A549 (cell line): ENCODE results near the gene GATAD2A. TPM values are rescaled to one million over a fixed set of nuclear protein-coding genes. Genes with fewer than 3 reads are reported as not detected.

Source experiments
- ATAC-seq, 2 experiments: fragments of 200-7000 bp in 1 of 2; fragments of >200 bp in 1 of 2; cut with Nextera tagmentation in 1 of 2; cut with Tn5 transposase in 1 of 2; 3 replicates each; pipeline versions ENCODE4 v1.8.0 to v1.9.1; 2018 to 2020; ENCODE audit warnings: mild to moderate bottlenecking in 1 of 2, moderate library complexity in 1 of 2
- CTCF ChIA-PET: fragments of 300-600 bp; sonication (Branson Sonifier 250); formaldehyde crosslinking; extraction: SDS; loops from one replicate; lab custom pipeline; 2021; ENCODE audit warnings: antibody characterized with exemption, inconsistent platforms; lab: Yijun Ruan, JAX
- POLR2A ChIA-PET: fragments of 350-600 bp; formaldehyde crosslinking; extraction: SDS; loops from one replicate; lab custom pipeline; 2021; ENCODE audit warnings: antibody characterized with exemption, inconsistent platforms; lab: Yijun Ruan, JAX
- DNase-seq, 2 experiments: peaks; one replicate each; pipeline versions ENCODE4 v3.0.0 to v3.0.0-alpha.2; 2011 to 2016; ENCODE audit warnings: low read depth in 1 of 2, low spot score in 1 of 2
- FAIRE-seq: peaks from 2 replicates; lab custom pipeline; 2011; peaks lifted over from hg19 to GRCh38; lab: Jason Lieb, UNC
- H3K27ac ChIP-seq, 2 experiments: fragments of >200 bp; sonication (Bioruptor Twin); formaldehyde crosslinking; 3 replicates each; pipeline ENCODE4 v1.5.1; 2016 to 2017
- H3K4me1 ChIP-seq: fragments of >200 bp; sonication (Bioruptor Twin); formaldehyde crosslinking; 3 replicates; pipeline ENCODE4 v1.6.1; 2016
- H3K4me2 ChIP-seq: fragments of >200 bp; sonication (Bioruptor Twin); formaldehyde crosslinking; 3 replicates; pipeline ENCODE4 v1.6.1; 2016
- H3K4me3 ChIP-seq: fragments of >200 bp; sonication (Bioruptor Twin); formaldehyde crosslinking; 3 replicates; pipeline ENCODE4 v1.5.1; 2016
- H3K9me3 ChIP-seq: fragments of >200 bp; sonication (Bioruptor Twin); formaldehyde crosslinking; 3 replicates; pipeline ENCODE4 v1.6.1; 2016
- BHLHE40 ChIP-seq: IDR thresholded peaks from 2 replicates; pipeline ENCODE4 v1.6.1; 2012; ENCODE audit warnings: low read depth, low read length, inconsistent platforms
- CEBPB ChIP-seq, 2 experiments: fragments of >200 bp in 1 of 2; sonication (Bioruptor Twin) in 1 of 2; formaldehyde crosslinking in 1 of 2; IDR thresholded peaks; 2 replicates each; pipeline ENCODE4 v1.6.1; 2012 to 2016
- EHMT2 ChIP-seq: fragments of 200-600 bp; sonication (generic); IDR thresholded peaks from 2 replicates; pipeline ENCODE4 v1.6.1; 2016; ENCODE audit warnings: antibody characterized with exemption, low read depth, mild to moderate bottlenecking, moderate library complexity
- FOXS1 ChIP-seq: fragments of 250-450 bp; sonication (Bioruptor Pico); IDR thresholded peaks from 2 replicates; pipeline ENCODE4 v1.5.0; 2020; ENCODE audit warnings: mild to moderate bottlenecking, moderate library complexity
- GATA3 ChIP-seq: IDR thresholded peaks from 2 replicates; pipeline ENCODE4 v1.6.1; 2012; ENCODE audit warnings: borderline replicate concordance
- JUN ChIP-seq, 2 experiments: fragments of >200 bp; sonication (Bioruptor Twin); formaldehyde crosslinking; IDR thresholded peaks; 2 replicates in 1 of 2; 3 replicates in 1 of 2; pipeline ENCODE4 v1.6.1; 2016 to 2017
- JUNB ChIP-seq: fragments of >200 bp; sonication (Bioruptor Twin); formaldehyde crosslinking; IDR thresholded peaks from 2 replicates; pipeline ENCODE4 v1.6.1; 2016
- KDM1A ChIP-seq: fragments of 200-600 bp; sonication (generic); IDR thresholded peaks from 2 replicates; pipeline ENCODE4 v1.6.1; 2016; ENCODE audit warnings: low read depth, mild to moderate bottlenecking
- KDM5A ChIP-seq: fragments of 200-600 bp; sonication (generic); IDR thresholded peaks from 2 replicates; pipeline ENCODE4 v1.6.1; 2016; ENCODE audit warnings: antibody characterized with exemption, mild to moderate bottlenecking
- MAFK ChIP-seq: fragments of 450-650 bp; IDR thresholded peaks from 2 replicates; pipeline ENCODE4 v1.6.1; 2014; ENCODE audit not compliant: partially characterized antibody
- POLR2A ChIP-seq: IDR thresholded peaks from 2 replicates; pipeline ENCODE4 v1.6.1; 2012; ENCODE audit warnings: mild to moderate bottlenecking, low read length
- RAD21 ChIP-seq, 2 experiments: fragments of >200 bp in 1 of 2; sonication (Bioruptor Twin) in 1 of 2; formaldehyde crosslinking in 1 of 2; IDR thresholded peaks in 1 of 2; conservative IDR thresholded peaks in 1 of 2; 2 replicates in 1 of 2; 3 replicates in 1 of 2; pipeline ENCODE4 v1.6.1; 2012 to 2018; ENCODE audit warnings: inconsistent platforms in 1 of 2
- RARB ChIP-seq: fragments of 250-450 bp; sonication (Bioruptor Pico); IDR thresholded peaks from 2 replicates; pipeline ENCODE4 v1.8.0; 2021; ENCODE audit warnings: mild to moderate bottlenecking, moderate library complexity
- SMC3 ChIP-seq: fragments of >200 bp; sonication (Bioruptor Twin); formaldehyde crosslinking; IDR thresholded peaks from 3 replicates; pipeline ENCODE4 v1.6.1; 2018; ENCODE audit warnings: inconsistent platforms
- SREBF2 ChIP-seq: fragments of 450-650 bp; IDR thresholded peaks from 2 replicates; pipeline ENCODE4 v1.6.1; 2014; ENCODE audit warnings: mild to moderate bottlenecking, moderate library complexity
- TFCP2L1 ChIP-seq: fragments of 250-450 bp; sonication (Bioruptor Pico); IDR thresholded peaks from 2 replicates; pipeline ENCODE4 v1.5.0; 2021; ENCODE audit warnings: mild to moderate bottlenecking
- USF2 ChIP-seq: fragments of 450-650 bp; IDR thresholded peaks from 2 replicates; pipeline ENCODE4 v1.6.1; 2014; ENCODE audit warnings: antibody characterized with exemption
- ZC3H11A ChIP-seq: fragments of 450-650 bp; IDR thresholded peaks from 2 replicates; pipeline ENCODE4 v1.6.1; 2014; ENCODE audit warnings: antibody characterized with exemption, mild to moderate bottlenecking
- ZFP36 ChIP-seq: fragments of 450-650 bp; IDR thresholded peaks from 2 replicates; pipeline ENCODE4 v1.6.1; 2014; ENCODE audit warnings: borderline replicate concordance; ENCODE audit not compliant: partially characterized antibody
- ZNF302 ChIP-seq: fragments of 250-450 bp; sonication (Bioruptor Pico); IDR thresholded peaks from 2 replicates; pipeline ENCODE4 v1.9.0; 2021; ENCODE audit warnings: inconsistent platforms, mild to moderate bottlenecking, moderate library complexity
- WGBS: methylation state at CpG from one replicate; pipeline ENCODE4 v1.1.6; 2017; ENCODE audit errors: missing lambda C conversion rate; 5-methylcytosine and 5-hydroxymethylcytosine counted together
- polyA plus RNA-seq, 4 experiments: library from polyadenylated mRNA; depleted of rRNA in 3 of 4; stranded (reverse); fragments of >200 nt; fragmentation: RNase III in 1 of 4; extraction: RNeasy Plus Mini Kit Qiagen cat#74134 plus additional on column Dnase treatment in 1 of 4; gene quantifications; 2 replicates in 3 of 4; 3 replicates in 1 of 4; pipeline ENCODE4 v1.2.3, GENCODE V29; 2011 to 2017
- TF ChIP-seq, protein P1 (sequence below): fragments of >200 bp; sonication (Bioruptor Twin); formaldehyde crosslinking; IDR thresholded peaks from 3 replicates; pipeline ENCODE4 v1.6.1; 2016
- TF ChIP-seq, protein P2 (sequence below): fragments of >200 bp; sonication (Bioruptor Twin); formaldehyde crosslinking; IDR thresholded peaks from 2 replicates; pipeline ENCODE4 v1.6.1; 2016

The GATAD2A gene
- polyA plus RNA-seq, 2 of the 4 experiments (the other 2 are of a cell fraction), result 25.2 to 28.9 TPM

- Histone ChIP-seq H3K9me3 (no peaks in the 10 kb centered on the region), H3K4me2 (no peak overlapping the region), H3K27ac (no peak overlapping the region), H3K4me3 (no peak overlapping the region), H3K4me1 (no peaks in the 10 kb centered on the region)
- ChIA-PET CTCF (interaction anchor here (1.7 to 12.3 kb wide), 2 partner anchors 8 to 17 kb away, joined by 5 to 79 read pairs; partner anchors contain the start of gene YJEFN3), POLR2A (no interaction called here)
- DNase-seq (no peak), ATAC-seq (no peak; a peak in 1 of 6 replicates), FAIRE-seq (no peak)
- 68% methylated on average over 3 of the region's 19 CpGs for WGBS
- TF ChIP-seq EHMT2 (no peak), SMC3 (no peak), ZNF302 (CRISPR knock-in tag) (no peak), SREBF2 (no peak), GATA3 (no peak), KDM1A (no peak), POLR2A (no peak), MAFK (no peak), JUN (IDR thresholded peaks at IDR 0.05) (no peak)
- TF ChIP-seq, protein P1, sequence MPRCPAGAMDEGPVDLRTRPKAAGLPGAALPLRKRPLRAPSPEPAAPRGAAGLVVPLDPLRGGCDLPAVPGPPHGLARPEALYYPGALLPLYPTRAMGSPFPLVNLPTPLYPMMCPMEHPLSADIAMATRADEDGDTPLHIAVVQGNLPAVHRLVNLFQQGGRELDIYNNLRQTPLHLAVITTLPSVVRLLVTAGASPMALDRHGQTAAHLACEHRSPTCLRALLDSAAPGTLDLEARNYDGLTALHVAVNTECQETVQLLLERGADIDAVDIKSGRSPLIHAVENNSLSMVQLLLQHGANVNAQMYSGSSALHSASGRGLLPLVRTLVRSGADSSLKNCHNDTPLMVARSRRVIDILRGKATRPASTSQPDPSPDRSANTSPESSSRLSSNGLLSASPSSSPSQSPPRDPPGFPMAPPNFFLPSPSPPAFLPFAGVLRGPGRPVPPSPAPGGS, result no peak
Observed at GRCh38 chr19:19546751-19547162, 141.3 kb downstream of the GATAD2A start.

DNA sequence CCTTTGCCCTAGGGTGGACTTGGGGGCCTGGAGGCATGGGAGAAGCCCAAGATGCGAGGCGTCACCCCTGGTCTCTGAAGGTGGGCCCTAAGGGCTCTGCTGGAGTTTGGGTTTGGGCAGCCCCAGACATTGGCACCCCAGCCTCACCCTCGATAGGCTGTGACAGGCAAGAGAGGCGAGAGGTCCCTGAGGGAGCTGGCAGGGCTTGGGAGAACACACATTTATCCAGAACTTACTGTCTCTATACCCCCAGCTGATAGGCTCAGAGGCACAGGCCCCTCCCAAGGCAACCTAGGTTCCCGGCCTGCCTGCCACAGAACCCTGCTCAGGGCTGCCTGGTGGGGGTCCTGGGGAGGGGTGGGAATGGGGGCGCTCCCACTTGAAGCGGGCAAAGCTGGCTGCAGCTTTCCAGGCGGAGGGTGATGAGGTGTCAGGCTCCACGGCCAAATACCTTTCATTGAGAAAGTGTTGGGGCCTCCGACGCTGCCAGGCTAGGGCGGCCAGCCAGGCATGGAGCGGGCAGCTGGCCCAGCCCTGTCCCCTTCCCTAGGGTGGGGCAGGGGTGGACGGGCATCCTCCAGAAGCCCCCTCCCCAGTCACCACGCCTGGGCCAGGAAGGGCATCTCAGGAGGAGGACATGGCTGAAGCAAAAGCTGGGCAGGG, 142.3 kb downstream of the GATAD2A start:
- Histone ChIP-seq H3K27ac (no peak overlapping the region), H3K4me2 (no peak overlapping the region), H3K4me1 (no peaks in the 10 kb centered on the region), H3K9me3 (no peaks in the 10 kb centered on the region), H3K4me3 (no peak overlapping the region)
- FAIRE-seq (no peak), DNase-seq (no peak), ATAC-seq (no peak)
- ChIA-PET POLR2A (interaction anchor here (0.5 kb wide), 1 partner anchor 17 kb away, joined by 3 read pairs; no protein-coding TSS in a partner anchor), CTCF (interaction anchor here (0.8 to 12.3 kb wide), 2 partner anchors 18 to 62 kb away, joined by 3 to 79 read pairs; partner anchors contain the start of gene YJEFN3)
- no peak for TF ChIP-seq JUN (IDR thresholded peaks at IDR 0.05)
- no peak for TF ChIP-seq FOXS1 (CRISPR knock-in tag)
- no peak for TF ChIP-seq BHLHE40
- no peak for TF ChIP-seq RAD21 (conservative IDR thresholded peaks at IDR 0.05 in 1 of 2, IDR thresholded peaks at IDR 0.05 in 1 of 2)
- no peak for TF ChIP-seq ZFP36
- no peak for TF ChIP-seq MAFK
- TF ChIP-seq, protein P2, sequence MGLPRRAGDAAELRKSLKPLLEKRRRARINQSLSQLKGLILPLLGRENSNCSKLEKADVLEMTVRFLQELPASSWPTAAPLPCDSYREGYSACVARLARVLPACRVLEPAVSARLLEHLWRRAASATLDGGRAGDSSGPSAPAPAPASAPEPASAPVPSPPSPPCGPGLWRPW, result no peak
- TF ChIP-seq USF2, result no peak
- TF ChIP-seq RARB (CRISPR knock-in tag), result no peak
- TF ChIP-seq CEBPB (IDR thresholded peaks at IDR 0.05), result no peak
- TF ChIP-seq ZNF302 (CRISPR knock-in tag), result no peak
- TF ChIP-seq TFCP2L1 (CRISPR knock-in tag), result no peak
- TF ChIP-seq KDM5A, result no peak
- no peak for TF ChIP-seq ZC3H11A
- TF ChIP-seq JUNB, result no peak
- TF ChIP-seq, all 56 proteins: peak for 0
- 17% methylated on average over 1 of the region's 15 CpGs for WGBS
